Prostate gland (tissue), 2 donors: ENCODE measurements around the gene JADE3. TPM values are rescaled to one million over a fixed set of nuclear protein-coding genes. Genes with fewer than 3 reads are reported as not detected.
A peak's percentile ranks its signal among the peaks of the same experiment; 100 is the strongest.

Source experiments
- DNase-seq: peaks from one replicate; pipeline ENCODE4 v3.0.0-alpha.2; 2019; ENCODE audit warnings: low spot score
- H3K27ac ChIP-seq, 2 donors: fragments of 200-600 bp; sonication (generic); 2 replicates each; pipeline ENCODE4 v1.5.1; 2017 to 2019
- H3K27me3 ChIP-seq: fragments of 200-600 bp; sonication (generic); replicated peaks from 2 replicates; pipeline ENCODE4 v1.5.1; 2019; ENCODE audit not compliant: insufficient read depth
- H3K36me3 ChIP-seq, 2 donors: fragments of 200-600 bp; sonication (generic); 1 replicate in 1 of 2; 2 replicates in 1 of 2; pipeline versions ENCODE4 v1.5.1 to v1.8.1; 2017 to 2019
- H3K4me1 ChIP-seq: fragments of 200-600 bp; sonication (generic); replicated peaks from 2 replicates; pipeline ENCODE4 v1.5.1; 2019
- H3K4me3 ChIP-seq, 2 donors: fragments of 200-600 bp; sonication (generic); 2 replicates each; pipeline ENCODE4 v1.5.1; 2017 to 2019
- H3K9me3 ChIP-seq: fragments of 200-600 bp; sonication (generic); 2 replicates; pipeline ENCODE4 v1.5.1; 2017
- POLR2A ChIP-seq: fragments of 450-650 bp; IDR thresholded peaks from one replicate; pipeline ENCODE4 v1.6.1; 2016; ENCODE audit warnings: antibody characterized with exemption, mild to moderate bottlenecking
- POLR2AphosphoS5 ChIP-seq: sonication (generic); formaldehyde crosslinking; IDR thresholded peaks from one replicate; pipeline ENCODE4 v1.6.1; 2017; ENCODE audit warnings: antibody characterized with exemption
- WGBS: methylation state at CpG from one replicate; pipeline ENCODE4 v1.1.5; 2018; 5-methylcytosine and 5-hydroxymethylcytosine counted together
- intact Hi-C: fragments of 100-400 bp; cut with DNase I; formaldehyde crosslinking; loops from one replicate; pipeline ENCODE4 v1.14.2; 2022
- small RNA-seq, 2 donors: library from RNA; depleted of rRNA; stranded (forward); fragments of <200 nt; gene quantifications; one replicate each; pipeline ENCODE3, GENCODE V24; 2016
- total RNA-seq, 2 donors: library from RNA; depleted of rRNA; stranded (reverse); fragments of >200 nt; gene quantifications; one replicate each; pipeline ENCODE4 v1.1.0, GENCODE V29; 2016
- TF ChIP-seq, protein P1 (sequence below), 4 experiments: fragments of 200-600 bp in 2 of 4; fragments of 450-650 bp in 2 of 4; sonication (generic) in 2 of 4; IDR thresholded peaks; 1 replicate in 3 of 4; 2 replicates in 1 of 4; pipeline ENCODE4 v1.5.1; 2016 to 2019; ENCODE audit warnings: antibody characterized with exemption in 4 of 4, mild to moderate bottlenecking in 2 of 4, moderate library complexity in 2 of 4

JADE3 gene
- total RNA-seq, 2 donors from 2014 or later = 6.8 to 17.2 TPM

GRCh38 chrX:47093248-47093647 lies 181.0 kb downstream of the JADE3 start:
- TF ChIP-seq, protein P1, sequence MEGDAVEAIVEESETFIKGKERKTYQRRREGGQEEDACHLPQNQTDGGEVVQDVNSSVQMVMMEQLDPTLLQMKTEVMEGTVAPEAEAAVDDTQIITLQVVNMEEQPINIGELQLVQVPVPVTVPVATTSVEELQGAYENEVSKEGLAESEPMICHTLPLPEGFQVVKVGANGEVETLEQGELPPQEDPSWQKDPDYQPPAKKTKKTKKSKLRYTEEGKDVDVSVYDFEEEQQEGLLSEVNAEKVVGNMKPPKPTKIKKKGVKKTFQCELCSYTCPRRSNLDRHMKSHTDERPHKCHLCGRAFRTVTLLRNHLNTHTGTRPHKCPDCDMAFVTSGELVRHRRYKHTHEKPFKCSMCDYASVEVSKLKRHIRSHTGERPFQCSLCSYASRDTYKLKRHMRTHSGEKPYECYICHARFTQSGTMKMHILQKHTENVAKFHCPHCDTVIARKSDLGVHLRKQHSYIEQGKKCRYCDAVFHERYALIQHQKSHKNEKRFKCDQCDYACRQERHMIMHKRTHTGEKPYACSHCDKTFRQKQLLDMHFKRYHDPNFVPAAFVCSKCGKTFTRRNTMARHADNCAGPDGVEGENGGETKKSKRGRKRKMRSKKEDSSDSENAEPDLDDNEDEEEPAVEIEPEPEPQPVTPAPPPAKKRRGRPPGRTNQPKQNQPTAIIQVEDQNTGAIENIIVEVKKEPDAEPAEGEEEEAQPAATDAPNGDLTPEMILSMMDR (IDR thresholded peaks at IDR 0.05) = peak in 3 of 4 experiments; percentile 21 to 54 (median 45)
- TF ChIP-seq POLR2A = no peak
- TF ChIP-seq POLR2AphosphoS5 = no peak
- intact Hi-C loops = loop anchor here (5.0 kb wide), 1 partner anchor 191 kb away; no protein-coding TSS in a partner anchor
- no peak for DNase-seq
- Histone ChIP-seq H3K9me3 (no peaks in the 10 kb centered on the region), H3K4me1 (no peaks in the 10 kb centered on the region), H3K27me3 (no peaks in the 10 kb centered on the region), H3K27ac (no peak overlapping the region), H3K36me3 (no peaks in the 10 kb centered on the region), H3K4me3 (no peak overlapping the region)
- 6% methylated on average over 1 of the region's 1 CpG for WGBS

- Histone ChIP-seq H3K27ac (no peak overlapping the region), H3K36me3 (no peaks in the 10 kb centered on the region), H3K4me3 (no peak overlapping the region), H3K4me1 (no peaks in the 10 kb centered on the region), H3K27me3 (no peaks in the 10 kb centered on the region), H3K9me3 (no peaks in the 10 kb centered on the region)
- WGBS = 87% methylated on average over 11 of the region's 11 CpGs
- DNase-seq = no peak
- intact Hi-C loops = loop anchor here (5.0 kb wide), 1 partner anchor 192 kb away; no protein-coding TSS in a partner anchor
- TF ChIP-seq, protein P1 (IDR thresholded peaks at IDR 0.05) = no peak
- TF ChIP-seq POLR2A = no peak
- TF ChIP-seq POLR2AphosphoS5 = no peak
Measured at GRCh38 chrX:47093860-47094259, 181.6 kb downstream of the JADE3 start.

DNA sequence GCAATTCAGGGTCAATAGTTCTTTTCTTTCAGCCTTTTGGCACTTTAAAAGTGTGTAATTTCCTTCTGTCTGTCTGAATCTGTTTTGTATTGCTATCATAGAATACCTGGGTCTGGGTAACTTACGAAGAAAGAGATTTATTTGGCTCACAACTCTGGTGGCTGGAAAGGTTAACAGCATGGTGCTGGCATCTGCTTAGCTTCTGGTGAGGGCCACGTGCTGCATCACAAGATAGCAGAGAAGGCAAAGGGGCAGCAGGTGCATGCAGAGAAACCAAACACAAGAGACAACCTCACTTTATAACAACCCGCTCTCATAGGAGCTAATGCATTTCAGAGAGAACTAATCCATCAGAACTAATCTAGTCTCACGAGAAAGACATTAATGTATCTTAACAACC lies 184.8 kb downstream of the JADE3 start:
- TF ChIP-seq POLR2A = no peak
- TF ChIP-seq, protein P1 (IDR thresholded peaks at IDR 0.05) = no peak
- no peak for TF ChIP-seq POLR2AphosphoS5
- Histone ChIP-seq H3K4me3 (no peak overlapping the region), H3K9me3 (no peaks in the 10 kb centered on the region), H3K27ac (no peak overlapping the region), H3K27me3 (no peaks in the 10 kb centered on the region), H3K4me1 (no peaks in the 10 kb centered on the region), H3K36me3 (no peaks in the 10 kb centered on the region)
- intact Hi-C loops = no loop called here
- no peak for DNase-seq
- WGBS = 84% methylated on average over 4 of the region's 4 CpGs

GRCh38 chrX:47098338-47099094 lies 186.3 kb downstream of the JADE3 start:
- no peak overlapping the region for H3K4me3 ChIP-seq
- no peak for TF ChIP-seq POLR2AphosphoS5
- no peak for TF ChIP-seq POLR2A
- H3K36me3 ChIP-seq = no peaks in the 10 kb centered on the region
- no peaks in the 10 kb centered on the region for H3K9me3 ChIP-seq
- H3K27ac ChIP-seq = no peak overlapping the region
- H3K4me1 ChIP-seq = no peaks in the 10 kb centered on the region
- intact Hi-C loops = no loop called here
- DNase-seq = no peak
- 60% methylated on average over 2 of the region's 2 CpGs for WGBS
- H3K27me3 ChIP-seq = no peaks in the 10 kb centered on the region

DNA sequence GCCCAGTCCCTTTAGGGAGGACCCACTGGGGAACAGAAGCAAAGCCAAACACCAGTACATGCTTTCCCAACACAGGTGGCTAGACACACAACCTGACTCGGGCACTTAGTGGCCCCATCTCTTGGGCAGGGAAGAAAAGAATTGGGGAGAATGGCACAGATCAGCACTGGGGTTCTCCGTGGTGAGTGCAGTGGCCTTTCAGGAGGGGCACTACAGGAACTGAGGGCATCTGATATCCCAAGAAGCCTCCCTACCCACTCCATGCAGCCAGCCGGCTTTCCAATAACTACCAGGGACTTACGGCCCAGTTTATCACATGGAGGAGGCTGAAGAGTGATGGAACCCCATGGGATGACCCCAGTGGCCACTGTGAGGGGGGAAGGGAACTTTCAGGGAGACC lies 189.0 kb downstream of the JADE3 start:
- 86% methylated on average over 4 of the region's 4 CpGs for WGBS
- H3K27me3 ChIP-seq = no peaks in the 10 kb centered on the region
- H3K4me3 ChIP-seq = no peak overlapping the region
- no peak for TF ChIP-seq POLR2A
- TF ChIP-seq, protein P1 (IDR thresholded peaks at IDR 0.05) = no peak
- no peak for TF ChIP-seq POLR2AphosphoS5
- no peaks in the 10 kb centered on the region for H3K36me3 ChIP-seq
- DNase-seq = no peak
- H3K9me3 ChIP-seq = no peaks in the 10 kb centered on the region
- H3K27ac ChIP-seq = no peak overlapping the region
- intact Hi-C loops = no loop called here
- H3K4me1 ChIP-seq = no peaks in the 10 kb centered on the region

Small RNA genes within 50 kb of the gene (small RNA-seq; reads per million reads assigned to genes)
- gene RNU6-1189P = 0 reads per million in 2 donors

Other genes starting within 250 kb of the JADE3 start
- gene SLC9A7, start 153.3 kb upstream of the JADE3 start, total RNA-seq = 10 to 100 TPM; 16.5 to 36.5 TPM
- gene RP2, start 75.4 kb upstream of the JADE3 start, total RNA-seq = 1 to 10 TPM; 6.0 to 7.6 TPM
- 10 to 100 TPM in 1 of 2 donors, 1 to 10 TPM in 1; 3.6 to 10.5 TPM for gene RGN, start 166.0 kb downstream of the JADE3 start, total RNA-seq
- gene NDUFB11, start 232.3 kb downstream of the JADE3 start, total RNA-seq = 100 to 1,000 TPM in 1 of 2 donors, 10 to 100 TPM in 1; 85.3 to 131 TPM
- 10 to 100 TPM; 45.0 to 49.0 TPM for gene RBM10, start 232.8 kb downstream of the JADE3 start, total RNA-seq